ENCODE data around the gene NFIB. TPM values are rescaled to one million over a fixed set of nuclear protein-coding genes. Genes with fewer than 3 reads are reported as not detected.

NFIB gene
- total RNA-seq, 1 donor from 2014 or later = 0.30 TPM

GRCh38 chr9:14344053-14344524 is 30.1 kb upstream of the NFIB start:
- H3K27ac Mint-ChIP-seq = no peak overlapping the region
- peaks cover 36% of the 10 kb centered on the region for H3K27me3 Mint-ChIP-seq (ENCODE audit: insufficient read depth, low read depth)
- H3K27me3 ChIP-seq = peaks cover 100% of the 10 kb centered on the region
- TF ChIP-seq EZH2phosphoT487 (IDR thresholded peaks at IDR 0.05) (no peak), EZH2 (IDR thresholded peaks at IDR 0.05) (no peak)
- TF ChIP-seq, protein P1, sequence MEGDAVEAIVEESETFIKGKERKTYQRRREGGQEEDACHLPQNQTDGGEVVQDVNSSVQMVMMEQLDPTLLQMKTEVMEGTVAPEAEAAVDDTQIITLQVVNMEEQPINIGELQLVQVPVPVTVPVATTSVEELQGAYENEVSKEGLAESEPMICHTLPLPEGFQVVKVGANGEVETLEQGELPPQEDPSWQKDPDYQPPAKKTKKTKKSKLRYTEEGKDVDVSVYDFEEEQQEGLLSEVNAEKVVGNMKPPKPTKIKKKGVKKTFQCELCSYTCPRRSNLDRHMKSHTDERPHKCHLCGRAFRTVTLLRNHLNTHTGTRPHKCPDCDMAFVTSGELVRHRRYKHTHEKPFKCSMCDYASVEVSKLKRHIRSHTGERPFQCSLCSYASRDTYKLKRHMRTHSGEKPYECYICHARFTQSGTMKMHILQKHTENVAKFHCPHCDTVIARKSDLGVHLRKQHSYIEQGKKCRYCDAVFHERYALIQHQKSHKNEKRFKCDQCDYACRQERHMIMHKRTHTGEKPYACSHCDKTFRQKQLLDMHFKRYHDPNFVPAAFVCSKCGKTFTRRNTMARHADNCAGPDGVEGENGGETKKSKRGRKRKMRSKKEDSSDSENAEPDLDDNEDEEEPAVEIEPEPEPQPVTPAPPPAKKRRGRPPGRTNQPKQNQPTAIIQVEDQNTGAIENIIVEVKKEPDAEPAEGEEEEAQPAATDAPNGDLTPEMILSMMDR (IDR thresholded peaks at IDR 0.05) = no peak
- no peak overlapping the region for H3K4me3 Mint-ChIP-seq
- H3K79me2 ChIP-seq (ENCODE audit: low read depth) = no peaks in the 10 kb centered on the region
- H3K27ac ChIP-seq = no peak overlapping the region
- peak overlapping the region; percentile 76 for H3K4me2 ChIP-seq
- peak; percentile 76 for DNase-seq (ENCODE audit: low spot score)
- H3K4me1 Mint-ChIP-seq = peaks cover 19% of the 10 kb centered on the region
- H3K4me1 ChIP-seq = peaks cover 50% of the 10 kb centered on the region
- no peaks in the 10 kb centered on the region for H3K9me3 ChIP-seq (ENCODE audit: low read depth)
- peaks cover 31% of the 10 kb centered on the region for H3F3A ChIP-seq (ENCODE audit: low read depth)
- H3K9ac ChIP-seq = no peak overlapping the region
- H4K20me1 ChIP-seq (ENCODE audit: low read depth) = peaks cover 34% of the 10 kb centered on the region
- no peaks in the 10 kb centered on the region for H3K9me3 Mint-ChIP-seq
- H3K36me3 Mint-ChIP-seq = no peaks in the 10 kb centered on the region
- no peak overlapping the region for H2AFZ ChIP-seq (replicated peaks)
- H3K36me3 ChIP-seq = no peaks in the 10 kb centered on the region
- H3K4me3 ChIP-seq = peak overlapping the region; percentile 46

- no peaks in the 10 kb centered on the region for H3K36me3 Mint-ChIP-seq
- Histone ChIP-seq H3K79me2 (ENCODE audit: low read depth) (no peaks in the 10 kb centered on the region), H3K9ac (no peak overlapping the region)
Measured at GRCh38 chr9:14343261-14344031, 29.5 kb upstream of the NFIB start.

GRCh38 chr9:14342736-14343135 is 28.8 kb upstream of the NFIB start:
- H3K27ac Mint-ChIP-seq = no peak overlapping the region
- no peak overlapping the region for H2AFZ ChIP-seq (replicated peaks)
- no peak overlapping the region for H3K9ac ChIP-seq
- no peak overlapping the region for H3K4me2 ChIP-seq
- H3K9me3 ChIP-seq (ENCODE audit: low read depth) = no peaks in the 10 kb centered on the region
- peaks cover 39% of the 10 kb centered on the region for H3K4me1 ChIP-seq
- H3F3A ChIP-seq (ENCODE audit: low read depth) = peaks cover 31% of the 10 kb centered on the region
- H3K27me3 ChIP-seq = peaks cover 92% of the 10 kb centered on the region
- peaks cover 26% of the 10 kb centered on the region for H4K20me1 ChIP-seq (ENCODE audit: low read depth)
- no peaks in the 10 kb centered on the region for H3K36me3 ChIP-seq
- no peaks in the 10 kb centered on the region for H3K9me3 Mint-ChIP-seq
- H3K4me1 Mint-ChIP-seq = peaks cover 8% of the 10 kb centered on the region
- peaks cover 24% of the 10 kb centered on the region for H3K27me3 Mint-ChIP-seq (ENCODE audit: insufficient read depth, low read depth)
- no peak overlapping the region for H3K4me3 ChIP-seq
- TF ChIP-seq, protein P1 (IDR thresholded peaks at IDR 0.05) = no peak
- no peak for TF ChIP-seq EZH2 (IDR thresholded peaks at IDR 0.05)
- TF ChIP-seq EZH2phosphoT487 (IDR thresholded peaks at IDR 0.05) = no peak
- no peaks in the 10 kb centered on the region for H3K79me2 ChIP-seq (ENCODE audit: low read depth)
- H3K27ac ChIP-seq = no peak overlapping the region
- no peak for DNase-seq (ENCODE audit: low spot score)
- H3K4me3 Mint-ChIP-seq = no peak overlapping the region
- no peaks in the 10 kb centered on the region for H3K36me3 Mint-ChIP-seq

More at GRCh38 chr9:14343261-14344031, 29.5 kb upstream of the NFIB start:
- peaks cover 31% of the 10 kb centered on the region for H3F3A ChIP-seq (ENCODE audit: low read depth)
- DNase-seq (ENCODE audit: low spot score) = no peak
- no peak overlapping the region for H3K4me3 Mint-ChIP-seq
- peaks cover 99% of the 10 kb centered on the region for H3K27me3 ChIP-seq
- no peaks in the 10 kb centered on the region for H3K36me3 ChIP-seq
- H3K4me1 ChIP-seq = peaks cover 43% of the 10 kb centered on the region
- peaks cover 28% of the 10 kb centered on the region for H4K20me1 ChIP-seq (ENCODE audit: low read depth)
- H3K4me3 ChIP-seq = peak overlapping the region; percentile 46
- H3K27ac Mint-ChIP-seq = no peak overlapping the region
- H2AFZ ChIP-seq (replicated peaks) = no peak overlapping the region
- H3K9me3 Mint-ChIP-seq = no peaks in the 10 kb centered on the region
- H3K9me3 ChIP-seq (ENCODE audit: low read depth) = no peaks in the 10 kb centered on the region
- no peak overlapping the region for H3K27ac ChIP-seq
- peaks cover 13% of the 10 kb centered on the region for H3K4me1 Mint-ChIP-seq
- peaks cover 31% of the 10 kb centered on the region for H3K27me3 Mint-ChIP-seq (ENCODE audit: insufficient read depth, low read depth)
- TF ChIP-seq EZH2phosphoT487 (IDR thresholded peaks at IDR 0.05) (no peak), EZH2 (IDR thresholded peaks at IDR 0.05) (no peak)
- TF ChIP-seq, protein P1 (IDR thresholded peaks at IDR 0.05) = no peak
- H3K4me2 ChIP-seq = peak overlapping the region; percentile 76
